Activated T-helper 1 cell treated with Interleukin-2 at 50 U/mL for 16 hours (primary cell): ENCODE data around the gene DCAF15.
"Not testable (repeated sequence)": the region's sequence is repeated elsewhere in the genome, so short reads cannot be mapped to it uniquely, and the experiment has no call there.

Source experiments
- DNase-seq: peaks from one replicate; pipeline ENCODE4 v3.0.0-alpha.2; 2020; ENCODE audit warnings: low read depth

Gene DCAF15

GRCh38 chr19:13952154-13952930, at the start of gene DCAF15:
TSS of gene DCAF15 (plus strand) at chr19:13952509. CDS start at chr19:13952513, 4 bp downstream.
- peak; percentile 97 for DNase-seq

- DNase-seq, result no peak
Measured at GRCh38 chr19:13902993-13903555, 49.2 kb upstream of the DCAF15 start.

- peak; percentile 91 for DNase-seq
Measured at GRCh38 chr19:13905634-13906520, 46.4 kb upstream of the DCAF15 start, which contains the start of the genes BRME1 and CC2D1A. TSS of gene BRME1 (minus strand) at chr19:13906117. CDS start at chr19:13904892, 1,225 bp downstream. TSS of gene CC2D1A (plus strand) at chr19:13906201. CDS start at chr19:13906442, 241 bp downstream.

- peak; percentile 14 for DNase-seq
Measured at GRCh38 chr19:13906521-13906904, 45.8 kb upstream of the DCAF15 start.

GRCh38 chr19:13906910-13907309, 45.4 kb upstream of the DCAF15 start:
- no peak for DNase-seq

GRCh38 chr19:13908674-13909073, 43.6 kb upstream of the DCAF15 start:
- no peak for DNase-seq

- no peak for DNase-seq
Measured at GRCh38 chr19:13909430-13909829, 42.9 kb upstream of the DCAF15 start.

GRCh38 chr19:13913352-13913751, 39.0 kb upstream of the DCAF15 start:
- no peak for DNase-seq

- no peak for DNase-seq
Measured at GRCh38 chr19:13914777-13915176, 37.5 kb upstream of the DCAF15 start.

- no peak for DNase-seq
Measured at GRCh38 chr19:13917888-13918406, 34.4 kb upstream of the DCAF15 start.

- no peak for DNase-seq
Measured at GRCh38 chr19:13918726-13919411, 33.4 kb upstream of the DCAF15 start.

- no peak for DNase-seq
Measured at GRCh38 chr19:13920524-13920923, 31.8 kb upstream of the DCAF15 start.

GRCh38 chr19:13920940-13921747, 31.2 kb upstream of the DCAF15 start:
- no peak for DNase-seq

GRCh38 chr19:13922118-13922517, 30.2 kb upstream of the DCAF15 start:
- not testable (repeated sequence) for DNase-seq

GRCh38 chr19:13923194-13923987, 28.9 kb upstream of the DCAF15 start:
- DNase-seq, result no peak

- no peak for DNase-seq
Measured at GRCh38 chr19:13926010-13926409, 26.3 kb upstream of the DCAF15 start.

GRCh38 chr19:13926715-13927114, 25.6 kb upstream of the DCAF15 start:
- no peak for DNase-seq

- no peak for DNase-seq
Measured at GRCh38 chr19:13929340-13929739, 23.0 kb upstream of the DCAF15 start.

- no peak for DNase-seq
Measured at GRCh38 chr19:13929956-13930355, 22.4 kb upstream of the DCAF15 start.

GRCh38 chr19:13930402-13930801, 21.9 kb upstream of the DCAF15 start:
- no peak for DNase-seq
